Measurements from ENCODE around the gene EXOG.
"Not testable (repeated sequence)": the region's sequence is repeated elsewhere in the genome, so short reads cannot be mapped to it uniquely, and the experiment has no call there.

DNA sequence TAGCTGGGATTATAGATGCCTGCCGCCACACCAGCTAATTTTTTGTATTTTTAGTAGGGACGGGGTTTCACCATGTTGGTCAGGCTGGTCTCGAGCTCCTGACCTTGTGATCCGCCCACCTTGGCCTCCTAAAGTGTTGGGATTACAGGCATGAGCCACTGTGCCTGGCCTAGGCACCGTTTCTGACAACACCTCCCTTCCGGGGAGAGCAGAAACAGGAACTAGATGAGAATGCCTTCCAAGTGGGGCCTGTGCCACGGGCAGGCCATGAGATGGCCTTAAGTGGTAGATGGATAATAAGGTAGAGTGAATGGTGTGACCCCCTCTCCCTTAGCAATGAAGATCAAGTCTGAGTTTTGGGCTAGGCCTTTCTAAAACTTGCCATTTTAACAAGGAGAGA, 70.7 kb downstream of the EXOG start:
- TF ChIP-seq, protein P1, sequence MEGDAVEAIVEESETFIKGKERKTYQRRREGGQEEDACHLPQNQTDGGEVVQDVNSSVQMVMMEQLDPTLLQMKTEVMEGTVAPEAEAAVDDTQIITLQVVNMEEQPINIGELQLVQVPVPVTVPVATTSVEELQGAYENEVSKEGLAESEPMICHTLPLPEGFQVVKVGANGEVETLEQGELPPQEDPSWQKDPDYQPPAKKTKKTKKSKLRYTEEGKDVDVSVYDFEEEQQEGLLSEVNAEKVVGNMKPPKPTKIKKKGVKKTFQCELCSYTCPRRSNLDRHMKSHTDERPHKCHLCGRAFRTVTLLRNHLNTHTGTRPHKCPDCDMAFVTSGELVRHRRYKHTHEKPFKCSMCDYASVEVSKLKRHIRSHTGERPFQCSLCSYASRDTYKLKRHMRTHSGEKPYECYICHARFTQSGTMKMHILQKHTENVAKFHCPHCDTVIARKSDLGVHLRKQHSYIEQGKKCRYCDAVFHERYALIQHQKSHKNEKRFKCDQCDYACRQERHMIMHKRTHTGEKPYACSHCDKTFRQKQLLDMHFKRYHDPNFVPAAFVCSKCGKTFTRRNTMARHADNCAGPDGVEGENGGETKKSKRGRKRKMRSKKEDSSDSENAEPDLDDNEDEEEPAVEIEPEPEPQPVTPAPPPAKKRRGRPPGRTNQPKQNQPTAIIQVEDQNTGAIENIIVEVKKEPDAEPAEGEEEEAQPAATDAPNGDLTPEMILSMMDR (IDR thresholded peaks at IDR 0.05; ENCODE audit: poor library complexity), result not testable (repeated sequence)
- not testable (repeated sequence) for TF ChIP-seq EZH2 (IDR thresholded peaks at IDR 0.05; ENCODE audit: borderline replicate concordance)
